ENCODE results near the gene EPS8L2. TPM values are rescaled to one million over a fixed set of nuclear protein-coding genes. Genes with fewer than 3 reads are reported as not detected.

EPS8L2 gene
- total and polyA plus RNA-seq, 10 of the 15 experiments (the other 5 are each of a cell fraction or from before 2014, with no cell fraction given), result 0.76 to 20.0 (median 9.7) TPM

GRCh38 chr11:771617-772204 is 65.7 kb downstream of the EPS8L2 start:
- ChIA-PET SMC1A (ENCODE audit: uncharacterized antibody, unreplicated experiment) (no interaction called here), CTCF (no interaction called here), POLR2A (no interaction called here), RAD21 (ENCODE audit: unreplicated experiment) (no interaction called here)
- peaks cover 26% of the 10 kb centered on the region for H3K79me2 ChIP-seq (ENCODE audit: control insufficient read depth, insufficient read depth, low read length)
- H3K4me2 ChIP-seq (ENCODE audit: control insufficient read depth, insufficient read depth), result no peak overlapping the region
- 92% methylated on average over 15 of the region's 15 CpGs for WGBS (ENCODE audit: insufficient coverage, insufficient replicate concordance, low lambda C conversion rate, missing lambda C conversion rate)
- BruUV-seq (replicated peaks), result no TSS peak
- no peak overlapping the region for H3K27ac ChIP-seq (ENCODE audit: control insufficient read depth, insufficient read depth)
- H4K20me1 ChIP-seq (ENCODE audit: control insufficient read depth, insufficient read depth), result no peaks in the 10 kb centered on the region
- no peaks in the 10 kb centered on the region for H3K9me3 ChIP-seq (replicated peaks; ENCODE audit: control insufficient read depth, insufficient read depth, low read length)
- ATAC-seq (no peak), DNase-seq (ENCODE audit: low read depth, low spot score) (no peak), FAIRE-seq (no peak)
- intact Hi-C loops (cut with micrococcal nuclease; ENCODE audit: unreplicated experiment) (no loop called here), in situ Hi-C loops (cut with MboI) (no loop called here)
- H3K4me1 ChIP-seq (ENCODE audit: control insufficient read depth, insufficient read depth, low read length), result peaks cover 7% of the 10 kb centered on the region
- TF ChIP-seq STAT1 (conservative IDR thresholded peaks at IDR 0.05), result no peak
- peak; percentile 16; the same call in 1 of the 2 replicates for TF ChIP-seq POLR2AphosphoS5 (IDR thresholded peaks at IDR 0.05; ENCODE audit: low read length)
- H3K9ac ChIP-seq (ENCODE audit: control insufficient read depth, insufficient read depth, low read length), result no peak overlapping the region
- no peak overlapping the region for H2AFZ ChIP-seq (ENCODE audit: control insufficient read depth, low read depth, low read length)
- H3K4me3 ChIP-seq, result no peak overlapping the region
- peaks cover 6 to 27% of the 10 kb centered on the region in 2 experiments; a peak in 3 of 4 replicates for H3K36me3 ChIP-seq (ENCODE audit: control insufficient read depth in 2 of 2, insufficient read depth in 2 of 2, low read length in 1 of 2)
- no peaks in the 10 kb centered on the region for H3K27me3 ChIP-seq (replicated peaks in 1 of 2; ENCODE audit: control insufficient read depth in 2 of 2, insufficient read depth in 2 of 2, low read length in 1 of 2)

GRCh38 chr11:772429-773390 is 66.7 kb downstream of the EPS8L2 start:
- WGBS (ENCODE audit: insufficient coverage, insufficient replicate concordance, low lambda C conversion rate, missing lambda C conversion rate), result 93% methylated on average over 24 of the region's 34 CpGs
- ChIA-PET POLR2A (no interaction called here), SMC1A (ENCODE audit: uncharacterized antibody, unreplicated experiment) (no interaction called here), RAD21 (ENCODE audit: unreplicated experiment) (no interaction called here), CTCF (no interaction called here)
- Histone ChIP-seq H3K27me3 (replicated peaks in 1 of 2; ENCODE audit: control insufficient read depth in 2 of 2, insufficient read depth in 2 of 2, low read length in 1 of 2) (no peaks in the 10 kb centered on the region), H3K9me3 (replicated peaks; ENCODE audit: control insufficient read depth, insufficient read depth, low read length) (no peaks in the 10 kb centered on the region), H3K27ac (ENCODE audit: control insufficient read depth, insufficient read depth) (no peak overlapping the region), H3K4me2 (ENCODE audit: control insufficient read depth, insufficient read depth) (no peak overlapping the region), H2AFZ (ENCODE audit: control insufficient read depth, low read depth, low read length) (no peak overlapping the region), H3K4me3 (no peak overlapping the region), H3K9ac (ENCODE audit: control insufficient read depth, insufficient read depth, low read length) (no peak overlapping the region), H3K36me3 (ENCODE audit: control insufficient read depth in 2 of 2, insufficient read depth in 2 of 2, low read length in 1 of 2) (peaks cover 0 to 27% of the 10 kb centered on the region in 2 experiments; a peak in 3 of 4 replicates), H4K20me1 (ENCODE audit: control insufficient read depth, insufficient read depth) (no peaks in the 10 kb centered on the region), H3K4me1 (ENCODE audit: control insufficient read depth, insufficient read depth, low read length) (peaks cover 7% of the 10 kb centered on the region), H3K79me2 (ENCODE audit: control insufficient read depth, insufficient read depth, low read length) (peaks cover 34% of the 10 kb centered on the region)
- ATAC-seq (no peak), DNase-seq (ENCODE audit: low read depth, low spot score) (no peak), FAIRE-seq (no peak)
- TF ChIP-seq POLR2A (IDR thresholded peaks at IDR 0.05; ENCODE audit: low read depth, low read length), result peak; percentile 30; the same call in 1 of the 2 replicates
- no peak for TF ChIP-seq CHD1 (IDR thresholded peaks at IDR 0.05; ENCODE audit: low read depth, low read length)
- TF ChIP-seq YY1 (IDR thresholded peaks at IDR 0.05; ENCODE audit: low read depth, low read length), result no peak
- intact Hi-C loops (cut with micrococcal nuclease; ENCODE audit: unreplicated experiment), result no loop called here
- no TSS peak for BruUV-seq (replicated peaks)
- in situ Hi-C loops (cut with MboI), result no loop called here

All from GM12878 (cell line).